Liver (tissue), 9 donors: ENCODE measurements around the gene LYSET. TPM values are rescaled to one million over a fixed set of nuclear protein-coding genes. Genes with fewer than 3 reads are reported as not detected.
A peak's percentile ranks its signal among the peaks of the same experiment; 100 is the strongest.

Experiments used
- DNase-seq: peaks from one replicate; pipeline ENCODE4 v3.0.0-alpha.2; 2017; ENCODE audit warnings: low spot score
- H3K27ac ChIP-seq, 2 donors: one replicate each; pipeline ENCODE4 v1.7.0; 2013; ENCODE audit warnings: inconsistent platforms in 2 of 2, low read length in 2 of 2, control low read depth in 1 of 2, low read depth in 1 of 2, mild to moderate bottlenecking in 1 of 2
- H3K27me3 ChIP-seq, 4 donors: one replicate each; pipeline versions ENCODE4 v1.6.1 to v1.7.0; 2013; ENCODE audit warnings: low read length in 3 of 4, inconsistent platforms in 1 of 4, mild to moderate bottlenecking in 1 of 4, moderate library complexity in 1 of 4; ENCODE audit not compliant: control insufficient read depth in 4 of 4, insufficient read depth in 4 of 4
- H3K36me3 ChIP-seq, 4 donors: one replicate each; pipeline versions ENCODE4 v1.6.1 to v1.7.0; 2013; ENCODE audit warnings: low read length in 3 of 4, mild to moderate bottlenecking in 3 of 4, low read depth in 1 of 4, moderate library complexity in 1 of 4; ENCODE audit not compliant: control insufficient read depth in 4 of 4, insufficient read depth in 3 of 4
- H3K4me1 ChIP-seq, 4 donors: one replicate each; pipeline versions ENCODE4 v1.6.1 to v1.7.0; 2013; ENCODE audit warnings: low read length in 3 of 4, mild to moderate bottlenecking in 3 of 4, moderate library complexity in 1 of 4; ENCODE audit not compliant: control insufficient read depth in 4 of 4, insufficient read depth in 4 of 4
- H3K4me3 ChIP-seq, 3 donors: one replicate each; pipeline versions ENCODE4 v1.6.1 to v1.7.0; 2013; ENCODE audit warnings: low read length in 3 of 3, control low read depth in 1 of 3, low read depth in 1 of 3, mild to moderate bottlenecking in 1 of 3
- H3K9ac ChIP-seq, 2 donors: one replicate each; pipeline ENCODE4 v1.7.0; 2013; ENCODE audit warnings: low read length in 2 of 2, mild to moderate bottlenecking in 2 of 2, moderate library complexity in 2 of 2, control low read depth in 1 of 2, low read depth in 1 of 2
- H3K9me3 ChIP-seq, 4 donors: one replicate each; pipeline versions ENCODE4 v1.6.1 to v1.7.0; 2013; ENCODE audit warnings: low read length in 3 of 4; ENCODE audit not compliant: control insufficient read depth in 4 of 4
- EGR1 ChIP-seq, 2 donors: IDR thresholded peaks; 2 replicates each; pipeline ENCODE4 v1.6.1; 2016 to 2018; ENCODE audit warnings: antibody characterized with exemption in 2 of 2, low read depth in 2 of 2
- FOXA1 ChIP-seq: IDR thresholded peaks from 2 replicates; pipeline ENCODE4 v1.6.1; 2016; ENCODE audit warnings: antibody characterized with exemption
- FOXA2 ChIP-seq: IDR thresholded peaks from 2 replicates; pipeline ENCODE4 v1.6.1; 2016; ENCODE audit warnings: antibody characterized with exemption
- GABPA ChIP-seq, 2 donors: IDR thresholded peaks in 1 of 2; conservative IDR thresholded peaks in 1 of 2; 2 replicates each; pipeline ENCODE4 v1.6.1; 2016; ENCODE audit warnings: antibody characterized with exemption in 2 of 2, mild to moderate bottlenecking in 1 of 2, moderate library complexity in 1 of 2
- HNF4A ChIP-seq, 2 donors: conservative IDR thresholded peaks; 2 replicates each; pipeline ENCODE4 v1.6.1; 2016; ENCODE audit warnings: antibody characterized with exemption in 2 of 2, mild to moderate bottlenecking in 2 of 2
- HNF4G ChIP-seq: IDR thresholded peaks from 2 replicates; pipeline ENCODE4 v1.6.1; 2016; ENCODE audit warnings: antibody characterized with exemption
- JUND ChIP-seq, 2 donors: IDR thresholded peaks; 2 replicates each; pipeline ENCODE4 v1.6.1; 2016; ENCODE audit warnings: antibody characterized with exemption in 2 of 2
- NR2F2 ChIP-seq: IDR thresholded peaks from 2 replicates; pipeline ENCODE4 v1.6.1; 2016; ENCODE audit warnings: antibody characterized with exemption
- RAD21 ChIP-seq, 2 donors: IDR thresholded peaks; 2 replicates each; pipeline ENCODE4 v1.6.1; 2016; ENCODE audit warnings: antibody characterized with exemption in 2 of 2, mild to moderate bottlenecking in 2 of 2
- RXRA ChIP-seq, 2 donors: IDR thresholded peaks; 2 replicates each; pipeline ENCODE4 v1.6.1; 2017 to 2018; ENCODE audit warnings: antibody characterized with exemption in 2 of 2, mild to moderate bottlenecking in 1 of 2
- SP1 ChIP-seq: IDR thresholded peaks from 2 replicates; pipeline ENCODE4 v1.6.1; 2018; ENCODE audit warnings: antibody characterized with exemption, mild to moderate bottlenecking
- TAF1 ChIP-seq: conservative IDR thresholded peaks from 2 replicates; pipeline ENCODE4 v1.6.1; 2016; ENCODE audit warnings: antibody characterized with exemption, mild to moderate bottlenecking
- YY1 ChIP-seq: IDR thresholded peaks from 2 replicates; pipeline ENCODE4 v1.6.1; 2016; ENCODE audit warnings: antibody characterized with exemption, mild to moderate bottlenecking
- WGBS: extraction: QIAGEN DNeasy Blood & Tissue Kit; methylation state at CpG from one replicate; pipeline ENCODE4 v1.1.7; 2013; 5-methylcytosine and 5-hydroxymethylcytosine counted together
- polyA plus RNA-seq, 2 donors: library from polyadenylated mRNA; stranded (reverse) in 1 of 2; unstranded in 1 of 2; fragments of 200-250 nt in 1 of 2; fragments of >200 nt in 1 of 2; fragmentation: Nextera tagmentation in 1 of 2; extraction: Ambion mirVana in 1 of 2; gene quantifications; one replicate each; pipeline versions ENCODE4 v1.2.1 to v1.2.3, GENCODE V29; 2013 to 2015
- total RNA-seq, 2 donors: library from RNA; depleted of rRNA; stranded (reverse); fragments of >200 nt; gene quantifications; one replicate each; pipeline ENCODE4 v1.2.3, GENCODE V29; 2014
- TF ChIP-seq, protein P1 (sequence below): IDR thresholded peaks from 2 replicates; pipeline ENCODE4 v1.6.1; 2016; ENCODE audit warnings: antibody characterized with exemption
- TF ChIP-seq, protein P2 (sequence below): IDR thresholded peaks from 2 replicates; pipeline ENCODE4 v1.6.1; 2016; ENCODE audit warnings: antibody characterized with exemption
- TF ChIP-seq, protein P3 (sequence below): IDR thresholded peaks from 2 replicates; pipeline ENCODE4 v1.6.1; 2016; ENCODE audit warnings: antibody characterized with exemption, mild to moderate bottlenecking
- TF ChIP-seq, protein P4 (sequence below): fragments of 150-350 bp; IDR thresholded peaks from 2 replicates; pipeline ENCODE4 v1.5.1; 2017; ENCODE audit warnings: improper control_type of control experiment, low read depth, low read length; ENCODE audit not compliant: missing input control
- TF ChIP-seq, protein P5 (sequence below): IDR thresholded peaks from 2 replicates; pipeline ENCODE4 v1.6.1; 2016; ENCODE audit warnings: antibody characterized with exemption
- donor health status: healthy.
- donor health status: healthy.
- donor health status: healthy.
- donor health status: healthy.
- donor health status: healthy.

LYSET gene
- total and polyA plus RNA-seq, 4 donors = 5.6 to 13.4 (median 6.5) TPM

DNA sequence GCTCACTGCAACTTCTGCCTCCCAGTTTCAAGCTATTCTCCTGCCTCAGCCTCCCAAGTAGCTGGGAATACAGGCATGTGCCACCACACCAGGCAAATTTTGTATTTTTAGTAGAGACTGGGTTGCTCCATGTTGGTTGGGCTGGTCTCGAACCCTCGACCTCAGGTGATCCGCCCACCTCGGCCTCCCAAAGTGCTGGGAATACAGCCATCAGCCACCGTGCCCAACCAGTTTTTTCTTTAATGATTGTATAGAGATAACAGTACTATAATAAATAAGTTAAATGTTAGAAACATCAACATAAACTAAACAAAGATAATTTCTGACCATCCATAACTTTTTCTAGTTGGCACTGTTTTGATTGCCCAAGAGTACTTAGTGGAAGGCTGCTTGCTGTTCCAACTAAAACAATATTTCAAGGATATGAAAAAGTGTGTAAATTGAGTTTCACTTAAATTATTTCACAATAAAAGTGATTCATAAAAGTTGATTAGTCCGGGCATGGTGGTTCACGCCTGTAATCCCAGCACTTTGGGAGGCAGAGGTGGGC, 16.1 kb downstream of the LYSET start:
- Histone ChIP-seq H3K9ac (no peak overlapping the region), H3K4me3 (no peak overlapping the region), H3K4me1 (peaks cover 2 to 5% (median 4%) of the 10 kb centered on the region in 4 donors), H3K27ac (no peak overlapping the region), H3K36me3 (no peaks in the 10 kb centered on the region), H3K9me3 (no peaks in the 10 kb centered on the region), H3K27me3 (no peaks in the 10 kb centered on the region)
- DNase-seq = no peak
- WGBS = 87% methylated on average over 7 of the region's 7 CpGs
- TF ChIP-seq RAD21 (IDR thresholded peaks at IDR 0.05) = no peak
- no peak for TF ChIP-seq HNF4G

DNA sequence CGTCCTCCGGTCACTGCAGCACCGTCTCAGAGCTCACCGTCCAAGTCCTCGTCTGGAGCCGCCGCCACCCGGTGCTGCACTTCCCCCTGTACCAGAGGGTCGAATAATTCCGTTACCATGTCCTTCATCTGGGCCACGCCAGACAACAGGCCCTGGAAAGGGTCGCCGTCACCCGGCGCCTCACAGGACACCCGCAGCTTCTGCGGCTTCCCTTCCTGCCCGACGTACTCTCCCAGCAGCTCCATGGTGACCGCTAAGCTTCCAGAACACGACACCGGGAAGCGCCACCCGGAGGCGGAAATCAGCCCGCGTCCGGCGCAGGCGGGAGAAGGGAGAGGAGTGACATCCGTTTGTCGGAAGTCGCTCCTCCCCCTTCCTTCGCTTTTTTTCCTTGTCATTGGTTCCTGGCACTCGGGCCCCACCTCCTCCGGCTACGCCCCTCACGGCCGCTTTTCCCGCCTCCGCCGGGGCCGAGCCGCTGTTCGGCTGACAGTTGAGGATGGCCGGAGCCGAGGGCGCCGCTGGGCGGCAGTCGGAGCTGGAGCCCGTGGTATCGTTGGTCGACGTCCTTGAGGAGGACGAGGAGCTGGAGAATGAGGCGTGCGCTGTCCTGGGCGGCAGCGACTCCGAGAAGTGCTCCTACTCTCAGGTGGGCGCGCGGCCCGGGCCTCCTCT, 21.8 kb downstream of the LYSET start, which contains the start of the genes GON7 and UBR7:
Gene GON7, minus strand, starts transcription at position 273 of the 675 bp plus-strand sequence. Its CDS starts 28 bp downstream, at position 245.
Gene UBR7, plus strand, starts transcription at position 464 of the 675 bp plus-strand sequence. Its CDS starts 36 bp downstream, at position 500.
- under 1% methylated on average over 65 of the region's 65 CpGs for WGBS
- Histone ChIP-seq H3K36me3 (peaks cover 0 to 4% (median under 1%) of the 10 kb centered on the region in 4 donors), H3K27me3 (no peaks in the 10 kb centered on the region), H3K27ac (peak within 1 kb of the TSS; percentile 67 to 81), H3K4me3 (peak within 1 kb of the TSS; percentile 75 to 93 (median 86)), H3K9ac (peak within 1 kb of the TSS; percentile 67 to 97), H3K4me1 (peaks cover 9 to 16% (median 14%) of the 10 kb centered on the region in 4 donors), H3K9me3 (no peaks in the 10 kb centered on the region)
- peak; percentile 91 for DNase-seq
- TF ChIP-seq RAD21 (IDR thresholded peaks at IDR 0.05) (peak; percentile 49 to 67), FOXA2 (no peak), HNF4A (conservative IDR thresholded peaks at IDR 0.05) (peak in 1 of 2 donors; percentile 19), SP1 (peak; percentile 81), EGR1 (IDR thresholded peaks at IDR 0.05; ENCODE audit: low read depth in 2 of 2) (peak; percentile 85 to 91), NR2F2 (peak; percentile 45), FOXA1 (no peak), TAF1 (no peak), GABPA (IDR thresholded peaks at IDR 0.05 in 1 of 2, conservative IDR thresholded peaks at IDR 0.05 in 1 of 2) (peak; percentile 87 to 98), RXRA (IDR thresholded peaks at IDR 0.05) (peak; percentile 55 to 56), JUND (IDR thresholded peaks at IDR 0.05) (peak in 1 of 2 donors; percentile 48), YY1 (peak; percentile 91), HNF4G (no peak)
- TF ChIP-seq, protein P1, sequence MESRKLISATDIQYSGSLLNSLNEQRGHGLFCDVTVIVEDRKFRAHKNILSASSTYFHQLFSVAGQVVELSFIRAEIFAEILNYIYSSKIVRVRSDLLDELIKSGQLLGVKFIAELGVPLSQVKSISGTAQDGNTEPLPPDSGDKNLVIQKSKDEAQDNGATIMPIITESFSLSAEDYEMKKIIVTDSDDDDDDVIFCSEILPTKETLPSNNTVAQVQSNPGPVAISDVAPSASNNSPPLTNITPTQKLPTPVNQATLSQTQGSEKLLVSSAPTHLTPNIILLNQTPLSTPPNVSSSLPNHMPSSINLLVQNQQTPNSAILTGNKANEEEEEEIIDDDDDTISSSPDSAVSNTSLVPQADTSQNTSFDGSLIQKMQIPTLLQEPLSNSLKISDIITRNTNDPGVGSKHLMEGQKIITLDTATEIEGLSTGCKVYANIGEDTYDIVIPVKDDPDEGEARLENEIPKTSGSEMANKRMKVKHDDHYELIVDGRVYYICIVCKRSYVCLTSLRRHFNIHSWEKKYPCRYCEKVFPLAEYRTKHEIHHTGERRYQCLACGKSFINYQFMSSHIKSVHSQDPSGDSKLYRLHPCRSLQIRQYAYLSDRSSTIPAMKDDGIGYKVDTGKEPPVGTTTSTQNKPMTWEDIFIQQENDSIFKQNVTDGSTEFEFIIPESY = peak; percentile 29
- TF ChIP-seq, protein P2, sequence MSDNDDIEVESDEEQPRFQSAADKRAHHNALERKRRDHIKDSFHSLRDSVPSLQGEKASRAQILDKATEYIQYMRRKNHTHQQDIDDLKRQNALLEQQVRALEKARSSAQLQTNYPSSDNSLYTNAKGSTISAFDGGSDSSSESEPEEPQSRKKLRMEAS = peak; percentile 97
- TF ChIP-seq, protein P3, sequence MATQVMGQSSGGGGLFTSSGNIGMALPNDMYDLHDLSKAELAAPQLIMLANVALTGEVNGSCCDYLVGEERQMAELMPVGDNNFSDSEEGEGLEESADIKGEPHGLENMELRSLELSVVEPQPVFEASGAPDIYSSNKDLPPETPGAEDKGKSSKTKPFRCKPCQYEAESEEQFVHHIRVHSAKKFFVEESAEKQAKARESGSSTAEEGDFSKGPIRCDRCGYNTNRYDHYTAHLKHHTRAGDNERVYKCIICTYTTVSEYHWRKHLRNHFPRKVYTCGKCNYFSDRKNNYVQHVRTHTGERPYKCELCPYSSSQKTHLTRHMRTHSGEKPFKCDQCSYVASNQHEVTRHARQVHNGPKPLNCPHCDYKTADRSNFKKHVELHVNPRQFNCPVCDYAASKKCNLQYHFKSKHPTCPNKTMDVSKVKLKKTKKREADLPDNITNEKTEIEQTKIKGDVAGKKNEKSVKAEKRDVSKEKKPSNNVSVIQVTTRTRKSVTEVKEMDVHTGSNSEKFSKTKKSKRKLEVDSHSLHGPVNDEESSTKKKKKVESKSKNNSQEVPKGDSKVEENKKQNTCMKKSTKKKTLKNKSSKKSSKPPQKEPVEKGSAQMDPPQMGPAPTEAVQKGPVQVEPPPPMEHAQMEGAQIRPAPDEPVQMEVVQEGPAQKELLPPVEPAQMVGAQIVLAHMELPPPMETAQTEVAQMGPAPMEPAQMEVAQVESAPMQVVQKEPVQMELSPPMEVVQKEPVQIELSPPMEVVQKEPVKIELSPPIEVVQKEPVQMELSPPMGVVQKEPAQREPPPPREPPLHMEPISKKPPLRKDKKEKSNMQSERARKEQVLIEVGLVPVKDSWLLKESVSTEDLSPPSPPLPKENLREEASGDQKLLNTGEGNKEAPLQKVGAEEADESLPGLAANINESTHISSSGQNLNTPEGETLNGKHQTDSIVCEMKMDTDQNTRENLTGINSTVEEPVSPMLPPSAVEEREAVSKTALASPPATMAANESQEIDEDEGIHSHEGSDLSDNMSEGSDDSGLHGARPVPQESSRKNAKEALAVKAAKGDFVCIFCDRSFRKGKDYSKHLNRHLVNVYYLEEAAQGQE = peak; percentile 78
- TF ChIP-seq, protein P4, sequence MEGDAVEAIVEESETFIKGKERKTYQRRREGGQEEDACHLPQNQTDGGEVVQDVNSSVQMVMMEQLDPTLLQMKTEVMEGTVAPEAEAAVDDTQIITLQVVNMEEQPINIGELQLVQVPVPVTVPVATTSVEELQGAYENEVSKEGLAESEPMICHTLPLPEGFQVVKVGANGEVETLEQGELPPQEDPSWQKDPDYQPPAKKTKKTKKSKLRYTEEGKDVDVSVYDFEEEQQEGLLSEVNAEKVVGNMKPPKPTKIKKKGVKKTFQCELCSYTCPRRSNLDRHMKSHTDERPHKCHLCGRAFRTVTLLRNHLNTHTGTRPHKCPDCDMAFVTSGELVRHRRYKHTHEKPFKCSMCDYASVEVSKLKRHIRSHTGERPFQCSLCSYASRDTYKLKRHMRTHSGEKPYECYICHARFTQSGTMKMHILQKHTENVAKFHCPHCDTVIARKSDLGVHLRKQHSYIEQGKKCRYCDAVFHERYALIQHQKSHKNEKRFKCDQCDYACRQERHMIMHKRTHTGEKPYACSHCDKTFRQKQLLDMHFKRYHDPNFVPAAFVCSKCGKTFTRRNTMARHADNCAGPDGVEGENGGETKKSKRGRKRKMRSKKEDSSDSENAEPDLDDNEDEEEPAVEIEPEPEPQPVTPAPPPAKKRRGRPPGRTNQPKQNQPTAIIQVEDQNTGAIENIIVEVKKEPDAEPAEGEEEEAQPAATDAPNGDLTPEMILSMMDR = peak; percentile 41
- TF ChIP-seq, protein P5, sequence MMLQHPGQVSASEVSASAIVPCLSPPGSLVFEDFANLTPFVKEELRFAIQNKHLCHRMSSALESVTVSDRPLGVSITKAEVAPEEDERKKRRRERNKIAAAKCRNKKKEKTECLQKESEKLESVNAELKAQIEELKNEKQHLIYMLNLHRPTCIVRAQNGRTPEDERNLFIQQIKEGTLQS = no peak
